Measurements from ENCODE around the gene ASMTL. TPM values are rescaled to one million over a fixed set of nuclear protein-coding genes. Genes with fewer than 3 reads are reported as not detected.

ASMTL gene
- total and polyA plus RNA-seq, 8 donors: 11.2 to 25.9 (median 16.3) TPM

DNA sequence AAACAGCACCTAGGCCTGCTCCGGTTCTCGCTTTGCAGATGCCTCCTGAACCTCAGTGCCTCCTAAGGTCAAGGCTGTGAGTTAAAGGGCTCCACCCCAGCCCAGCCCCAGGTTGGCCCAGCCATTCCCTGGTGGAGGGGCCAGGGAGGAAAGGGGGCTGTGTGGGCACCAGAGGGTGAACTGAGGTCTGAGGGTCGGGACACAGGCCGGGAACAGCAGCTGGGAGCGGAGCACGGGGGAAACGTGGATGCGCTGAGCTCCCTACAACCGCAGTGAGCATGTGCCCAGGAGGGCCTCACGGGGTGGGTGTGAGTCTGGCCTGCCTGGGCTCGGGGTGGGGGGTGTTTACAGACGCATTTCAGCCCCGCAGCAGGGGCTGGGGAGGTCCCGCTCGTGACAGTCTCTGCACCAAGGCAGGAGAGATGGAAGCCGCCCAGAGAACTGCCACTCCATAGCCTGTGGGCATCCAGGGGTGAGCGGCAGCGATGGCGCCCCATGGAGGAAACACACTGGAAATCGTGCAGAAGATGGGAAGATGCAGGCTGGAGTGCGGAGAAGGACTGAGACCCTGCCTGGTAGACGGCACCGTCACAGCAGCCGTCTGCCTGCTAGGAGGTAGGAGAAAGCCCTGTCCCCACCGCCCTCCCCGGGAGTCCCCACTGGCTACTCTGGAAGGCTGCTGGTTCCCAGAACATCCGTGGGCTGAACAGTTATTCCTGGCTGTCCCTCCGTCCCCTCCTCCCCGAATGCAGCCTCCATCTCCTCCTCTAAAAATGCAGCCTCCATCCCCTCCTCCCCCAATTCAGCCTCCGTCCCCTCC, 50.9 kb downstream of the ASMTL start:
- Histone ChIP-seq H3K4me3 (no peak overlapping the region), H3K27ac (no peak overlapping the region), H3K4me1 (no peaks in the 10 kb centered on the region), H3K27me3 (no peaks in the 10 kb centered on the region), H3K9me3 (no peaks in the 10 kb centered on the region), H3K36me3 (no peaks in the 10 kb centered on the region)
- FAIRE-seq (no peak), DNase-seq (peak in 2 of 6 donors; percentile 37 to 57), ATAC-seq (peak in 1 of 4 donors; percentile 20)
- WGBS, 2 donors: 93 to 96% methylated on average over 27 to 30 of the region's 30 CpGs
- TF ChIP-seq, protein P1, sequence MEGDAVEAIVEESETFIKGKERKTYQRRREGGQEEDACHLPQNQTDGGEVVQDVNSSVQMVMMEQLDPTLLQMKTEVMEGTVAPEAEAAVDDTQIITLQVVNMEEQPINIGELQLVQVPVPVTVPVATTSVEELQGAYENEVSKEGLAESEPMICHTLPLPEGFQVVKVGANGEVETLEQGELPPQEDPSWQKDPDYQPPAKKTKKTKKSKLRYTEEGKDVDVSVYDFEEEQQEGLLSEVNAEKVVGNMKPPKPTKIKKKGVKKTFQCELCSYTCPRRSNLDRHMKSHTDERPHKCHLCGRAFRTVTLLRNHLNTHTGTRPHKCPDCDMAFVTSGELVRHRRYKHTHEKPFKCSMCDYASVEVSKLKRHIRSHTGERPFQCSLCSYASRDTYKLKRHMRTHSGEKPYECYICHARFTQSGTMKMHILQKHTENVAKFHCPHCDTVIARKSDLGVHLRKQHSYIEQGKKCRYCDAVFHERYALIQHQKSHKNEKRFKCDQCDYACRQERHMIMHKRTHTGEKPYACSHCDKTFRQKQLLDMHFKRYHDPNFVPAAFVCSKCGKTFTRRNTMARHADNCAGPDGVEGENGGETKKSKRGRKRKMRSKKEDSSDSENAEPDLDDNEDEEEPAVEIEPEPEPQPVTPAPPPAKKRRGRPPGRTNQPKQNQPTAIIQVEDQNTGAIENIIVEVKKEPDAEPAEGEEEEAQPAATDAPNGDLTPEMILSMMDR (IDR thresholded peaks at IDR 0.05): no peak
- intact Hi-C loops (cut with DNase I): no loop called here

DNA sequence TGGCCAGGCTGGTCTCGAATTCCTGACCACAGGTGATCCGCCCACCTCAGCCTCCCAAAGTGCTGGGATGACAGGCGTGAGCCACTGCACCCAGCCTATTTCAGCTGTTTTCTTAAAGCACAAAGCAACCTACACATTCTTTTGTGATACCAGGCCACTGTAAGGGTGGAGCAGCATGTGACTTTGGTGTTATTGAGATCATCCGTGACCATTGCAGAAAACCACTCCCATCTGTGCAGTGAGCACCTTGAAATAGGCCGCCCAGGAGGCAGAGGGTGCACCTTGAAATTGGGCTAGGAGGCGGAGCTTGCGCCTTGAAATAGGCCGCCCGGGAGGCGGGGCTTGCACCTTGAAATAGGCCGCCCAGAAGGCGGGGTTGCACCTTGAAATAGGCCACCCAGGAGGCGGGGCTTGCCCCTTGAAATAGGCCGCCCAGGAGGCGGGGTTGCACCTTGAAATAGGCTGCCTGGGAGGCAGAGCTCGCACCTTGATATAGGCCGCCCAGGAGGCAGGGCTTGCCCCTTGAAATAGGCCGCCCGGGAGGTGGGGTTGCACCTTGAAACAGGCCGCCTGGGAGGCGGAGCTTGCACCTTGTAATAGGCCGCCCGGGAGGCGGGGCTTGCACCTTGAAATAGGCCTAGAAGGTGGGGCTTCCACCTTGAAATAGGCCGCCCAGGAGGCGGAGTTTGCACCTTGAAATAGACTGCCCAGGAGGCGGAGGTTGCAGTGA, 51.8 kb downstream of the ASMTL start:
- DNase-seq: peak in 2 of 6 donors; percentile 34 to 56
- peak in 1 of 4 donors; percentile 10 for ATAC-seq
- intact Hi-C loops (cut with DNase I): no loop called here
- Histone ChIP-seq H3K36me3 (no peaks in the 10 kb centered on the region), H3K27ac (no peak overlapping the region), H3K9me3 (no peaks in the 10 kb centered on the region), H3K4me3 (no peak overlapping the region), H3K4me1 (no peaks in the 10 kb centered on the region), H3K27me3 (no peaks in the 10 kb centered on the region)
- no peak for FAIRE-seq
- TF ChIP-seq, protein P1 (IDR thresholded peaks at IDR 0.05): no peak
- WGBS, 2 donors: 89 to 90% methylated on average over 27 of the region's 27 CpGs

DNA sequence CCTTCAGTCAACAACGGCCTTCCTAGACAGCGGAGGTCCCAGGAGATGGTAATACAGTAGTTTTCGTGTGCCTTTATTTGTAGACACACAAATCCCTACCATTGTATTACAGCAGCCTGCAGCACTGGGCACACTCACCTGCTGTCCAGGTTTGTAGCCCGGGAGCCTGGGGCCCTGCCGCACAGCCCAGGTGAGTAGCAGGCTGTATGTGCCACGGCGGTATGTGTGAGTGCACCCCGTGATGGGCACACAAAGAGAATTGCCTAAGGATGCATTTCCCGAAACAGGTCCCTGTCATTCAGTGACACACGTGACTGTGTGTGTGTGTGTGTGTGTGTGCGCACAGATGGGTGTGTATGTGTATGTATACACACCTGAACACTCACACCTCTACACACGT, 52.7 kb downstream of the ASMTL start:
- H3K9me3 ChIP-seq: no peaks in the 10 kb centered on the region
- no peak overlapping the region for H3K4me3 ChIP-seq
- H3K27me3 ChIP-seq: no peaks in the 10 kb centered on the region
- no peak overlapping the region for H3K27ac ChIP-seq
- FAIRE-seq: no peak
- WGBS, 2 donors: 96% methylated on average over 12 of the region's 12 CpGs
- no peaks in the 10 kb centered on the region for H3K4me1 ChIP-seq
- intact Hi-C loops (cut with DNase I): no loop called here
- TF ChIP-seq, protein P1 (IDR thresholded peaks at IDR 0.05): no peak
- ATAC-seq: no peak
- no peaks in the 10 kb centered on the region for H3K36me3 ChIP-seq
- peak in 3 of 6 donors; percentile 3 to 32 (median 5) for DNase-seq

DNA sequence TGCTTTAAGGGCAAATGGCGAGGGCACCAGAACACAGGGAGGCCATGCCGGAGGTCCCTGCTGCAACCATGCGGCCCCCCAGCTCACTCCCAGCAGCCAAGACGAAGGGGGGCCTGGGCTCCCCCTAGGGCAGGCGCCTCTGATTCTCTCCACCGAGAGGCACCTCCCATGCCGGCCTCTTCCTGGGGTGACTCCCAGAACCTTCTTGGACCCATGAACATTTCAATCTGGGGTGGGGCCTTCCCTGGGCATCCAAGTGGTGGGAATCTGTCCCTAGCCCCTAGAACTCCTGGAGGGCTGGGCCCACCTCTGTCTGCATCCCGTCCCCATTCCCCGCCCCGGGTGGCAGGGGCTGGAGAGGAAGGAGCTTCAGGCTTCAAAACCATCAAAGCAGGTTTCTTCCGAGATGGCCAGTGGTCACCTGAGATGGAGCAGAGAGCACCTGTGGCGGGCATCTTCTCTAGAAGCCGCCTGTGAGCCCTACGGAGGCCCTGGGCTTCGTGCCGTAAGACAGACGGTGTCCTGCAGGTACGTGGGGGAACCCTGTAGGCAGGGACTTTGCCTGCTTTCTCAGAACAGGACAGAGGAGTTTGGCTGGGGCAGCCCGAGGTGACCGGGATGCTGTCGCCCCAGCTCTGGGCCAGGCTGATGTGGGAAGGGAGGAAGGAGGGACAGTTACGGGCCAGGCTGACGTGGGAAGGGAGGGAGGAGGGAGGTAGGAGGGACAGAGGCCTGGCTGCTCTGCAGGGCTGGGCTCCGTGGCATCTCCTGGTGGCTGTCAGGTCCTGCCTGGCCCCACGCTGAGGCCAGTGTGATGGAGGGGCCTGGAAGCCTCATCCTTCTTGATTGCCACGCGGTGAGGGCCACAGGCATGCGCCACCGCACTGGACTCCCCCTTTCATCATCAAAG, 54.0 kb downstream of the ASMTL start:
- peak in 1 of 4 donors; percentile 8 for ATAC-seq
- peak in 3 of 6 donors; percentile 30 to 64 (median 48) for DNase-seq
- TF ChIP-seq, protein P1 (IDR thresholded peaks at IDR 0.05): no peak
- Histone ChIP-seq H3K27ac (no peak overlapping the region), H3K36me3 (no peaks in the 10 kb centered on the region), H3K4me3 (no peak overlapping the region), H3K27me3 (no peaks in the 10 kb centered on the region), H3K4me1 (no peaks in the 10 kb centered on the region), H3K9me3 (no peaks in the 10 kb centered on the region)
- intact Hi-C loops (cut with DNase I): loop anchor here in 1 of 3 donors (10.0 kb wide), 1 partner anchor 46 kb away; no protein-coding TSS in a partner anchor
- WGBS, 2 donors: 92 to 95% methylated on average over 29 of the region's 29 CpGs
- FAIRE-seq: no peak
